HEK293 (cell line): ENCODE data around the gene GALNT16.
A peak's percentile ranks its signal among the peaks of the same experiment; 100 is the strongest.

Experiments
- CTCF ChIA-PET: fragments of 350-600 bp; formaldehyde crosslinking; extraction: SDS; loops from one replicate; lab custom pipeline; 2021; ENCODE audit warnings: antibody characterized with exemption; lab: Yijun Ruan, JAX
- POLR2A ChIA-PET: fragments of 300-600 bp; formaldehyde crosslinking; extraction: SDS; loops from one replicate; lab custom pipeline; 2020; ENCODE audit warnings: antibody characterized with exemption, inconsistent platforms; lab: Yijun Ruan, JAX
- H3K27ac ChIP-seq: fragments of 200-500 bp; sonication (Bioruptor generic); 2 replicates; pipeline ENCODE4 v1.5.1; 2014; ENCODE audit warnings: low read depth, low read length, control low read depth, inconsistent platforms; ENCODE audit errors: extremely low read depth
- H3K36me3 ChIP-seq, 2 experiments: fragments of 200-500 bp in 1 of 2; sonication (Bioruptor generic) in 1 of 2; 1 replicate in 1 of 2; 2 replicates in 1 of 2; pipeline ENCODE4 v1.5.1; 2014 to 2017; ENCODE audit warnings: inconsistent platforms in 2 of 2, low read length in 2 of 2; ENCODE audit not compliant: control insufficient read depth in 2 of 2, insufficient read depth in 1 of 2
- H3K4me1 ChIP-seq: fragments of 200-500 bp; sonication (Bioruptor generic); 2 replicates; pipeline ENCODE4 v1.5.1; 2014; ENCODE audit warnings: mild to moderate bottlenecking, low read length, inconsistent platforms; ENCODE audit not compliant: control insufficient read depth, insufficient read depth
- H3K4me3 ChIP-seq: 2 replicates; pipeline ENCODE4 v1.5.1; 2011; ENCODE audit warnings: low read depth, mild to moderate bottlenecking, control low read depth, low read length, moderate library complexity
- H3K9me3 ChIP-seq: fragments of 200-500 bp; sonication (Bioruptor generic); 2 replicates; pipeline ENCODE4 v1.5.1; 2014; ENCODE audit warnings: low read depth, low read length, inconsistent platforms; ENCODE audit not compliant: control insufficient read depth, insufficient read depth
- BCL11A ChIP-seq: fragments of 450-650 bp; formaldehyde crosslinking; IDR thresholded peaks from 2 replicates; pipeline ENCODE4 v1.5.1; 2016; ENCODE audit warnings: low read depth, missing biosample characterization, missing genetic modification characterization
- HOXC10 ChIP-seq: sonication (generic); formaldehyde crosslinking; IDR thresholded peaks from 2 replicates; pipeline ENCODE4 v1.8.1; 2023; ENCODE audit warnings: mild to moderate bottlenecking, missing genetic modification reagents
- PRDM4 ChIP-seq: fragments of 450-650 bp; formaldehyde crosslinking; IDR thresholded peaks from 2 replicates; pipeline ENCODE4 v1.5.1; 2017; ENCODE audit warnings: missing biosample characterization, missing genetic modification characterization
- SCRT2 ChIP-seq: fragments of 450-650 bp; formaldehyde crosslinking; IDR thresholded peaks from 2 replicates; pipeline ENCODE4 v1.5.1; 2016; ENCODE audit warnings: missing biosample characterization, missing genetic modification characterization
- YY1 ChIP-seq: fragments of 450-650 bp; formaldehyde crosslinking; IDR thresholded peaks from 2 replicates; pipeline ENCODE4 v1.5.1; 2018; ENCODE audit warnings: missing biosample characterization, missing genetic modification characterization
- ZBTB11 ChIP-seq: fragments of 450-650 bp; formaldehyde crosslinking; conservative IDR thresholded peaks from 2 replicates; pipeline ENCODE4 v1.5.1; 2016; ENCODE audit warnings: low read depth, missing biosample characterization, missing genetic modification characterization
- ZBTB17 ChIP-seq: fragments of 450-650 bp; formaldehyde crosslinking; IDR thresholded peaks from 2 replicates; pipeline ENCODE4 v1.5.1; 2016; ENCODE audit warnings: missing biosample characterization, missing genetic modification characterization
- ZBTB20 ChIP-seq: fragments of 450-650 bp; formaldehyde crosslinking; IDR thresholded peaks from 2 replicates; pipeline ENCODE4 v1.5.1; 2016; ENCODE audit warnings: missing biosample characterization, missing genetic modification characterization
- ZEB2 ChIP-seq: fragments of 450-650 bp; formaldehyde crosslinking; IDR thresholded peaks from 2 replicates; pipeline ENCODE4 v1.5.1; 2016; ENCODE audit warnings: missing biosample characterization, missing genetic modification characterization
- ZIC2 ChIP-seq: fragments of 450-650 bp; formaldehyde crosslinking; IDR thresholded peaks from 2 replicates; pipeline ENCODE4 v1.5.1; 2016; ENCODE audit warnings: missing biosample characterization, missing genetic modification characterization
- ZNF112 ChIP-seq: fragments of 450-650 bp; formaldehyde crosslinking; IDR thresholded peaks from 2 replicates; pipeline ENCODE4 v1.5.0; 2017; ENCODE audit warnings: missing biosample characterization, missing genetic modification characterization
- ZNF148 ChIP-seq: fragments of 450-650 bp; formaldehyde crosslinking; IDR thresholded peaks from 2 replicates; pipeline ENCODE4 v1.5.0; 2017; ENCODE audit warnings: missing biosample characterization, missing genetic modification characterization, borderline replicate concordance
- ZNF19 ChIP-seq: fragments of 450-650 bp; formaldehyde crosslinking; IDR thresholded peaks from 2 replicates; pipeline ENCODE4; 2016; ENCODE audit warnings: missing biosample characterization, missing genetic modification characterization, low read depth
- ZNF302 ChIP-seq: fragments of 450-650 bp; formaldehyde crosslinking; IDR thresholded peaks from 2 replicates; pipeline ENCODE4 v1.5.1; 2016; ENCODE audit warnings: missing biosample characterization, missing genetic modification characterization, low read depth
- ZNF341 ChIP-seq: fragments of 450-650 bp; formaldehyde crosslinking; IDR thresholded peaks from 2 replicates; pipeline ENCODE4; 2016; ENCODE audit warnings: low read depth, missing biosample characterization, missing genetic modification characterization
- ZNF398 ChIP-seq: fragments of 450-650 bp; formaldehyde crosslinking; IDR thresholded peaks from 2 replicates; pipeline ENCODE4 v1.5.1; 2017; ENCODE audit warnings: missing biosample characterization, missing genetic modification characterization
- ZNF449 ChIP-seq: fragments of 450-650 bp; formaldehyde crosslinking; IDR thresholded peaks from 2 replicates; pipeline ENCODE4 v1.5.1; 2017; ENCODE audit warnings: missing biosample characterization, mild to moderate bottlenecking, missing genetic modification characterization, moderate library complexity
- ZNF555 ChIP-seq: fragments of 450-650 bp; formaldehyde crosslinking; conservative IDR thresholded peaks from 2 replicates; pipeline ENCODE4 v1.5.1; 2017; ENCODE audit warnings: missing biosample characterization, mild to moderate bottlenecking, missing genetic modification characterization, inconsistent platforms
- ZNF600 ChIP-seq: fragments of 450-650 bp; formaldehyde crosslinking; IDR thresholded peaks from 2 replicates; pipeline ENCODE4 v1.5.1; 2016; ENCODE audit warnings: missing biosample characterization, missing genetic modification characterization
- ZNF670 ChIP-seq: fragments of 450-650 bp; formaldehyde crosslinking; IDR thresholded peaks from 2 replicates; pipeline ENCODE4 v1.5.1; 2016; ENCODE audit warnings: missing biosample characterization, missing genetic modification characterization, low read depth
- ZNF76 ChIP-seq: fragments of 450-650 bp; formaldehyde crosslinking; IDR thresholded peaks from 2 replicates; pipeline ENCODE4; 2016; ENCODE audit warnings: low read depth, missing biosample characterization, missing genetic modification characterization, borderline replicate concordance

The GALNT16 gene

GRCh38 chr14:69270097-69270496 lies 10.1 kb downstream of the GALNT16 start (continued):
- TF ChIP-seq ZBTB11 = no peak
- TF ChIP-seq YY1 = no peak
- TF ChIP-seq ZNF148 = no peak
- TF ChIP-seq ZNF112 (tag by site-specific recombination) = no peak
- TF ChIP-seq ZNF398 (tag by site-specific recombination) = no peak
- no peak for TF ChIP-seq ZNF670 (tag by site-specific recombination)
- TF ChIP-seq ZNF555 = no peak
- TF ChIP-seq, all 188 proteins: peak for 0

GRCh38 chr14:69270795-69271708 lies 11.1 kb downstream of the GALNT16 start:
- ChIA-PET CTCF (no interaction called here), POLR2A (no interaction called here)
- Histone ChIP-seq H3K4me3 (no peak overlapping the region), H3K36me3 (peaks cover 0 to 5% of the 10 kb centered on the region in 2 experiments; a peak in 1 of 3 replicates), H3K4me1 (no peaks in the 10 kb centered on the region), H3K27ac (no peak overlapping the region), H3K9me3 (no peaks in the 10 kb centered on the region)
- TF ChIP-seq ZNF302 (tag by site-specific recombination) (no peak), SCRT2 (0 out of 2 replicates have a peak, but pooled peaks have one; percentile 33), ZBTB17 (tag by site-specific recombination) (peak; percentile 20; the same call in 1 of the 2 replicates), ZIC2 (tag by site-specific recombination) (peak; percentile 20; the same call in 1 of the 2 replicates)

- Histone ChIP-seq H3K9me3 (no peaks in the 10 kb centered on the region), H3K4me3 (no peak overlapping the region), H3K36me3 (peaks cover 0 to 3% of the 10 kb centered on the region in 2 experiments; a peak in 1 of 3 replicates), H3K4me1 (no peaks in the 10 kb centered on the region), H3K27ac (no peak overlapping the region)
- POLR2A ChIA-PET = interaction anchor here (0.8 kb wide), 1 partner anchor 124 kb away, joined by 3 read pairs; the partner anchor contains the start of genes ERH and SLC39A9
- TF ChIP-seq ZNF19 (tag by site-specific recombination) (no peak), ZBTB20 (tag by site-specific recombination) (no peak), ZEB2 (tag by site-specific recombination) (no peak), ZNF600 (tag by site-specific recombination) (no peak), PRDM4 (tag by site-specific recombination) (no peak), ZNF341 (tag by site-specific recombination) (no peak), BCL11A (no peak), HOXC10 (CRISPR knock-in tag) (no peak), ZNF449 (no peak), ZNF76 (tag by site-specific recombination) (no peak)
- CTCF ChIA-PET = no interaction called here
Measured at GRCh38 chr14:69274321-69274720, 14.4 kb downstream of the GALNT16 start.
